ENCODE data around the gene IL2. TPM values are rescaled to one million over a fixed set of nuclear protein-coding genes. Genes with fewer than 3 reads are reported as not detected.

Gene IL2
- total RNA-seq (2022; extraction: Qiagen RNA extraction): not detected in 5 replicates

DNA sequence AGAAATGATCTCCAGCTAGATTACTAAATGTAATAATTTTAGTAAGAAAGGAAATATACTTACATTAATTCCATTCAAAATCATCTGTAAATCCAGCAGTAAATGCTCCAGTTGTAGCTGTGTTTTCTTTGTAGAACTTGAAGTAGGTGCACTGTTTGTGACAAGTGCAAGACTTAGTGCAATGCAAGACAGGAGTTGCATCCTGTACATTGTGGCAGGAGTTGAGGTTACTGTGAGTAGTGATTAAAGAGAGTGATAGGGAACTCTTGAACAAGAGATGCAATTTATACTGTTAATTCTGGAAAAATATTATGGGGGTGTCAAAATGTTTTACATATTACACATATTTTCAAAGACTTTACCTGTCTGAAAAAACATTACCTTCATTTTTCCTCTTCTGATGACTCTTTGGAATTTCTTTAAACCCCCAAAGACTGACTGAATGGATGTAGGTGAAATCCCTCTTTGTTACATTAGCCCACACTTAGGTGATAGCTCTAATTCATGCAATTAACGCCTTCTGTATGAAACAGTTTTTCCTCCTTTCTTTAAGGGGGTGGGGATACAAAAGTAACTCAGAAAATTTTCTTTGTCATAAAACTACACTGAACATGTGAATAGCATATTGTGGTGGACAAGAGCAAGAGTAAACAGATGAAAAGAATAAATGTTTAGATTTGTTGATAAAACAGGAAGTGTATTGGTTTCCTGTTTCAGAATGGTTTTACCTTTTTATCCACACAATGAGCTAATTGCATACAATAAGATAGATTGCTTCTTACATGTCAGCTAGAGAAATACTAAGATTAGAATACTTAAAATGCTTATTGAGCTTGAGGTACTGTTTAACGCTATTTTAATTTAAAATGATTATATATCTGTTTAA, at the start of gene IL2:
Gene IL2 (minus strand): TSS at position 495 of the 886 bp plus-strand sequence. CDS start 285 bp downstream, at position 210.

Other genes with a start within 250 kb of the IL2 start
- gene ADAD1, start 77.7 kb downstream of the IL2 start, total RNA-seq (2022; extraction: Qiagen RNA extraction): not detected in 5 replicates
- gene IL21, start 164.3 kb upstream of the IL2 start, total RNA-seq (2022; extraction: Qiagen RNA extraction): not detected in 5 replicates

Measured in A549 treated with Mapracorat at 1 μM for 4 hours (cell line).